HEK293 (cell line): Measurements from ENCODE around the gene CABLES2.

Experiments
- GLIS2 ChIP-seq: fragments of 450-650 bp; formaldehyde crosslinking; IDR thresholded peaks from 2 replicates; pipeline ENCODE4 v1.5.1; 2016; ENCODE audit warnings: missing biosample characterization, missing genetic modification characterization
- KLF7 ChIP-seq: fragments of 450-650 bp; formaldehyde crosslinking; IDR thresholded peaks from 2 replicates; pipeline ENCODE4 v1.5.1; 2016; ENCODE audit warnings: missing biosample characterization, missing genetic modification characterization, borderline replicate concordance
- KLF9 ChIP-seq: fragments of 450-650 bp; formaldehyde crosslinking; IDR thresholded peaks from 2 replicates; pipeline ENCODE4 v1.5.1; 2016; ENCODE audit warnings: missing biosample characterization, missing genetic modification characterization, low read depth
- SP2 ChIP-seq: fragments of 450-650 bp; formaldehyde crosslinking; IDR thresholded peaks from 2 replicates; pipeline ENCODE4 v1.5.1; 2016; ENCODE audit warnings: missing biosample characterization, missing genetic modification characterization
- SP7 ChIP-seq: fragments of 450-650 bp; formaldehyde crosslinking; IDR thresholded peaks from 2 replicates; pipeline ENCODE4 v1.5.1; 2016; ENCODE audit warnings: missing biosample characterization, missing genetic modification characterization
- YY1 ChIP-seq: fragments of 450-650 bp; formaldehyde crosslinking; IDR thresholded peaks from 2 replicates; pipeline ENCODE4 v1.5.1; 2018; ENCODE audit warnings: missing biosample characterization, missing genetic modification characterization
- ZBTB10 ChIP-seq: fragments of 450-650 bp; formaldehyde crosslinking; IDR thresholded peaks from 2 replicates; pipeline ENCODE4 v1.5.1; 2016; ENCODE audit warnings: missing biosample characterization, missing genetic modification characterization
- ZBTB17 ChIP-seq: fragments of 450-650 bp; formaldehyde crosslinking; IDR thresholded peaks from 2 replicates; pipeline ENCODE4 v1.5.1; 2016; ENCODE audit warnings: missing biosample characterization, missing genetic modification characterization
- ZBTB49 ChIP-seq: fragments of 450-650 bp; formaldehyde crosslinking; IDR thresholded peaks from 2 replicates; pipeline ENCODE4 v1.5.1; 2016; ENCODE audit warnings: missing biosample characterization, missing genetic modification characterization, low read depth
- ZBTB7A ChIP-seq: fragments of 450-650 bp; formaldehyde crosslinking; IDR thresholded peaks from 2 replicates; pipeline ENCODE4 v1.5.1; 2016; ENCODE audit warnings: low read depth, missing biosample characterization, missing genetic modification characterization
- ZFP41 ChIP-seq: fragments of 450-650 bp; formaldehyde crosslinking; IDR thresholded peaks from 2 replicates; pipeline ENCODE4 v1.5.1; 2016; ENCODE audit warnings: missing biosample characterization, missing genetic modification characterization, borderline replicate concordance
- ZNF114 ChIP-seq: fragments of 450-650 bp; formaldehyde crosslinking; IDR thresholded peaks from 2 replicates; pipeline ENCODE4 v1.5.0; 2017; ENCODE audit warnings: missing biosample characterization, missing genetic modification characterization
- ZNF138 ChIP-seq: fragments of 450-650 bp; formaldehyde crosslinking; IDR thresholded peaks from 2 replicates; pipeline ENCODE4 v1.5.1; 2016; ENCODE audit warnings: missing biosample characterization, missing genetic modification characterization, borderline replicate concordance
- ZNF202 ChIP-seq: fragments of 450-650 bp; formaldehyde crosslinking; IDR thresholded peaks from 2 replicates; pipeline ENCODE4 v1.5.1; 2016; ENCODE audit warnings: missing biosample characterization, missing genetic modification characterization, borderline replicate concordance
- ZNF248 ChIP-seq: fragments of 450-650 bp; formaldehyde crosslinking; IDR thresholded peaks from 2 replicates; pipeline ENCODE4 v1.5.1; 2017; ENCODE audit warnings: missing biosample characterization, missing genetic modification characterization
- ZNF354C ChIP-seq: fragments of 450-650 bp; formaldehyde crosslinking; IDR thresholded peaks from 2 replicates; pipeline ENCODE4 v1.5.1; 2016; ENCODE audit warnings: missing biosample characterization, missing genetic modification characterization, low read depth, borderline replicate concordance
- ZNF366 ChIP-seq: fragments of 450-650 bp; formaldehyde crosslinking; conservative IDR thresholded peaks from 2 replicates; pipeline ENCODE4 v1.5.1; 2016; ENCODE audit warnings: missing biosample characterization, missing genetic modification characterization
- ZNF423 ChIP-seq: fragments of 450-650 bp; formaldehyde crosslinking; IDR thresholded peaks from 2 replicates; pipeline ENCODE4 v1.5.1; 2016; ENCODE audit warnings: missing biosample characterization, missing genetic modification characterization
- ZNF549 ChIP-seq: fragments of 450-650 bp; IDR thresholded peaks from 2 replicates; pipeline ENCODE4 v1.5.1; 2018; ENCODE audit warnings: missing biosample characterization, missing genetic modification characterization, mild to moderate bottlenecking, inconsistent platforms, moderate library complexity
- ZNF555 ChIP-seq: fragments of 450-650 bp; formaldehyde crosslinking; conservative IDR thresholded peaks from 2 replicates; pipeline ENCODE4 v1.5.1; 2017; ENCODE audit warnings: missing biosample characterization, mild to moderate bottlenecking, missing genetic modification characterization, inconsistent platforms
- ZNF621 ChIP-seq: fragments of 450-650 bp; formaldehyde crosslinking; IDR thresholded peaks from 2 replicates; pipeline ENCODE4 v1.5.1; 2017; ENCODE audit warnings: missing biosample characterization, missing genetic modification characterization
- ZNF670 ChIP-seq: fragments of 450-650 bp; formaldehyde crosslinking; IDR thresholded peaks from 2 replicates; pipeline ENCODE4 v1.5.1; 2016; ENCODE audit warnings: missing biosample characterization, missing genetic modification characterization, low read depth
- ZNF677 ChIP-seq: fragments of 450-650 bp; IDR thresholded peaks from 2 replicates; pipeline ENCODE4 v1.5.0; 2018; ENCODE audit warnings: missing biosample characterization, mild to moderate bottlenecking, missing genetic modification characterization, moderate library complexity
- ZNF707 ChIP-seq: fragments of 450-650 bp; formaldehyde crosslinking; IDR thresholded peaks from 2 replicates; pipeline ENCODE4 v1.5.1; 2016; ENCODE audit warnings: missing biosample characterization, missing genetic modification characterization
- ZNF747 ChIP-seq: fragments of 450-650 bp; formaldehyde crosslinking; IDR thresholded peaks from 2 replicates; pipeline ENCODE4 v1.5.1; 2016; ENCODE audit warnings: missing biosample characterization, missing genetic modification characterization
- TF ChIP-seq, protein P1 (sequence below): sonication (generic); formaldehyde crosslinking; IDR thresholded peaks from 2 replicates; pipeline ENCODE4 v1.8.1; 2022; ENCODE audit warnings: mild to moderate bottlenecking, moderate library complexity, missing genetic modification reagents
- TF ChIP-seq, protein P2 (sequence below): fragments of 450-650 bp; formaldehyde crosslinking; IDR thresholded peaks from 2 replicates; pipeline ENCODE4 v1.5.1; 2016; ENCODE audit warnings: missing biosample characterization, missing genetic modification characterization
- TF ChIP-seq, protein P3 (sequence below): fragments of 450-650 bp; formaldehyde crosslinking; IDR thresholded peaks from 2 replicates; pipeline ENCODE4 v1.5.1; 2016; ENCODE audit warnings: missing biosample characterization, missing genetic modification characterization
- TF ChIP-seq, protein P4 (sequence below): fragments of 450-650 bp; formaldehyde crosslinking; IDR thresholded peaks from 2 replicates; pipeline ENCODE4 v1.5.1; 2016; ENCODE audit warnings: missing biosample characterization, missing genetic modification characterization

CABLES2 gene

DNA sequence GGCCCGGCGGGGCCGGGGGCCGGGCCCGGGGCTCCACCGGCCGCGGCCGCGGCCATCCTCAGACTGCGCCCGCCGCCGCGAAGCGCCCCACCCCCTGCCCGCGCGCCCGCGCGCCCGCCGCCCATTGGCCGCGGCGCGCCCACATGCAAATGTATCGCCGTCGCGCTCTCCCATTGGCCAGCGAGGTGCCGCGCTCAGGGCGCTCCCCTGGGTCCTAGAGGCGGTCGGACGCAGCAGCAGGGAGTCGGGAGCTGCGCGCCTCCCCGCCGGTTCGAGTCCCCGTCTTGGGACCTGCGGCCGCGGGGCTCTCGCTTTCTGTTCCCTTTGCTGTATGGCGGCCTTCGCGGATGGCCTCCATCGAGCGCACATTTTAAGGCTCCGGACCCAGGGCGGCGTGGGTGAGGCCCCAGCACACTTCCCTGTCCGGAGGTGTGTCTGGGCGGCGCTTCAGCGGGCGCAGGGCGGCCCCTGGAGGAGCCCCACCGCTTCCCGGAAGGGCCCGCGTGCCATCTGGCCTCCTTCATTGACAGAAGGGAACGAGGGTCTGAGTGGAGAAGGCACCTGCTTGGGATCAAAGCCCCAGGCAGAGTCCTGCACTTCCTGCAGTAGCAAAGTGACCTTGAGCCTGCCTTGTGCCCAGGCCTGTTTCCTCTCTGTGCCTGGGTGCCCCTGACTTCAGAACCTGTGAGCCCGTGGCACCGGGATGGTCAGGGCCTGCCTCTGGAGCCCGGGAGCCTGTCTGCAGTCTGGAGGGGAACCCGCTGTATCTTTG, at the start of gene CABLES2 (continued):
- TF ChIP-seq ZNF354C (tag by site-specific recombination), result no peak
- peak; percentile 96 for TF ChIP-seq ZBTB7A
- TF ChIP-seq ZNF670, result no peak
- TF ChIP-seq ZNF549 (tag by site-specific recombination), result no peak
- TF ChIP-seq ZNF707, result no peak
- TF ChIP-seq ZNF202 (tag by site-specific recombination), result no peak
- TF ChIP-seq ZNF677, result no peak
- TF ChIP-seq ZBTB49, result no peak
- TF ChIP-seq, protein P1, sequence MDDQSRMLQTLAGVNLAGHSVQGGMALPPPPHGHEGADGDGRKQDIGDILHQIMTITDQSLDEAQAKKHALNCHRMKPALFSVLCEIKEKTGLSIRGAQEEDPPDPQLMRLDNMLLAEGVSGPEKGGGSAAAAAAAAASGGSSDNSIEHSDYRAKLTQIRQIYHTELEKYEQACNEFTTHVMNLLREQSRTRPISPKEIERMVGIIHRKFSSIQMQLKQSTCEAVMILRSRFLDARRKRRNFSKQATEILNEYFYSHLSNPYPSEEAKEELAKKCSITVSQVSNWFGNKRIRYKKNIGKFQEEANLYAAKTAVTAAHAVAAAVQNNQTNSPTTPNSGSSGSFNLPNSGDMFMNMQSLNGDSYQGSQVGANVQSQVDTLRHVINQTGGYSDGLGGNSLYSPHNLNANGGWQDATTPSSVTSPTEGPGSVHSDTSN, result 0 out of 2 replicates have a peak, but pooled peaks have one; percentile 71
- no peak for TF ChIP-seq ZNF138 (tag by site-specific recombination)
- TF ChIP-seq ZBTB10 (tag by site-specific recombination), result peak; percentile 95
- TF ChIP-seq YY1 (tag by site-specific recombination), result peak; percentile 78
- TF ChIP-seq SP2, result peak; percentile 81
- TF ChIP-seq, protein P2, sequence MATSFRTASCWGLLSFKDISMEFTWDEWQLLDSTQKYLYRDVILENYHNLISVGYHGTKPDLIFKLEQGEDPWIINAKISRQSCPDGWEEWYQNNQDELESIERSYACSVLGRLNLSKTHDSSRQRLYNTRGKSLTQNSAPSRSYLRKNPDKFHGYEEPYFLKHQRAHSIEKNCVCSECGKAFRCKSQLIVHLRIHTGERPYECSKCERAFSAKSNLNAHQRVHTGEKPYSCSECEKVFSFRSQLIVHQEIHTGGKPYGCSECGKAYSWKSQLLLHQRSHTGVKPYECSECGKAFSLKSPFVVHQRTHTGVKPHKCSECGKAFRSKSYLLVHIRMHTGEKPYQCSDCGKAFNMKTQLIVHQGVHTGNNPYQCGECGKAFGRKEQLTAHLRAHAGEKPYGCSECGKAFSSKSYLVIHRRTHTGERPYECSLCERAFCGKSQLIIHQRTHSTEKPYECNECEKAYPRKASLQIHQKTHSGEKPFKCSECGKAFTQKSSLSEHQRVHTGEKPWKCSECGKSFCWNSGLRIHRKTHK, result no peak
- TF ChIP-seq ZNF423 (tag by site-specific recombination), result peak; percentile 83
- peak; percentile 89 for TF ChIP-seq GLIS2 (tag by site-specific recombination)
- TF ChIP-seq, protein P3, sequence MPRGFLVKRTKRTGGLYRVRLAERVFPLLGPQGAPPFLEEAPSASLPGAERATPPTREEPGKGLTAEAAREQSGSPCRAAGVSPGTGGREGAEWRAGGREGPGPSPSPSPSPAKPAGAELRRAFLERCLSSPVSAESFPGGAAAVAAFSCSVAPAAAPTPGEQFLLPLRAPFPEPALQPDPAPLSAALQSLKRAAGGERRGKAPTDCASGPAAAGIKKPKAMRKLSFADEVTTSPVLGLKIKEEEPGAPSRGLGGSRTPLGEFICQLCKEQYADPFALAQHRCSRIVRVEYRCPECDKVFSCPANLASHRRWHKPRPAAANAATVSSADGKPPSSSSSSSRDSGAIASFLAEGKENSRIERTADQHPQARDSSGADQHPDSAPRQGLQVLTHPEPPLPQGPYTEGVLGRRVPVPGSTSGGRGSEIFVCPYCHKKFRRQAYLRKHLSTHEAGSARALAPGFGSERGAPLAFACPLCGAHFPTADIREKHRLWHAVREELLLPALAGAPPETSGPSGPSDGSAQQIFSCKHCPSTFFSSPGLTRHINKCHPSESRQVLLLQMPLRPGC (tag by site-specific recombination), result peak; percentile 74
- TF ChIP-seq, protein P4, sequence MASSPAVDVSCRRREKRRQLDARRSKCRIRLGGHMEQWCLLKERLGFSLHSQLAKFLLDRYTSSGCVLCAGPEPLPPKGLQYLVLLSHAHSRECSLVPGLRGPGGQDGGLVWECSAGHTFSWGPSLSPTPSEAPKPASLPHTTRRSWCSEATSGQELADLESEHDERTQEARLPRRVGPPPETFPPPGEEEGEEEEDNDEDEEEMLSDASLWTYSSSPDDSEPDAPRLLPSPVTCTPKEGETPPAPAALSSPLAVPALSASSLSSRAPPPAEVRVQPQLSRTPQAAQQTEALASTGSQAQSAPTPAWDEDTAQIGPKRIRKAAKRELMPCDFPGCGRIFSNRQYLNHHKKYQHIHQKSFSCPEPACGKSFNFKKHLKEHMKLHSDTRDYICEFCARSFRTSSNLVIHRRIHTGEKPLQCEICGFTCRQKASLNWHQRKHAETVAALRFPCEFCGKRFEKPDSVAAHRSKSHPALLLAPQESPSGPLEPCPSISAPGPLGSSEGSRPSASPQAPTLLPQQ (tag by site-specific recombination), result peak; percentile 91
- peak; percentile 91 for TF ChIP-seq SP7 (tag by site-specific recombination)
- no peak for TF ChIP-seq ZNF555 (tag by site-specific recombination)
- no peak for TF ChIP-seq ZNF114 (tag by site-specific recombination)
- TF ChIP-seq ZFP41, result no peak
- 0 out of 2 replicates have a peak, but pooled peaks have one; percentile 13 for TF ChIP-seq ZNF366 (tag by site-specific recombination)
- no peak for TF ChIP-seq ZNF747 (tag by site-specific recombination)
- TF ChIP-seq ZNF621, result no peak
- TF ChIP-seq ZBTB17 (tag by site-specific recombination), result peak; percentile 81
- peak; percentile 81 for TF ChIP-seq KLF9 (tag by site-specific recombination)
- no peak for TF ChIP-seq ZNF248 (tag by site-specific recombination)
- no peak; the same call in 1 of the 2 replicates for TF ChIP-seq KLF7
